ENCODE measurements around the gene CAMKV. TPM values are rescaled to one million over a fixed set of nuclear protein-coding genes. Genes with fewer than 3 reads are reported as not detected.
"Not testable (repeated sequence)": the region's sequence is repeated elsewhere in the genome, so short reads cannot be mapped to it uniquely, and the experiment has no call there.

Gene CAMKV, protein sequence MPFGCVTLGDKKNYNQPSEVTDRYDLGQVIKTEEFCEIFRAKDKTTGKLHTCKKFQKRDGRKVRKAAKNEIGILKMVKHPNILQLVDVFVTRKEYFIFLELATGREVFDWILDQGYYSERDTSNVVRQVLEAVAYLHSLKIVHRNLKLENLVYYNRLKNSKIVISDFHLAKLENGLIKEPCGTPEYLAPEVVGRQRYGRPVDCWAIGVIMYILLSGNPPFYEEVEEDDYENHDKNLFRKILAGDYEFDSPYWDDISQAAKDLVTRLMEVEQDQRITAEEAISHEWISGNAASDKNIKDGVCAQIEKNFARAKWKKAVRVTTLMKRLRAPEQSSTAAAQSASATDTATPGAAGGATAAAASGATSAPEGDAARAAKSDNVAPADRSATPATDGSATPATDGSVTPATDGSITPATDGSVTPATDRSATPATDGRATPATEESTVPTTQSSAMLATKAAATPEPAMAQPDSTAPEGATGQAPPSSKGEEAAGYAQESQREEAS
- under 0.01 and 0.04 TPM in 2 replicates for total RNA-seq

- no peak for DNase-seq (ENCODE audit: low read depth, low spot score)
These were observed at the start of gene CAMKV for GRCh38 chr3:49869525-49870126. TSS of gene CAMKV (minus strand) at chr3:49869906. CDS start at chr3:49862388, 7,518 bp downstream.

- DNase-seq (ENCODE audit: low read depth, low spot score) = not testable (repeated sequence)
These were observed 48.3 kb upstream of the CAMKV start for GRCh38 chr3:49917806-49918590.

GRCh38 chr3:49916686-49917085 is 47.0 kb upstream of the CAMKV start:
- DNase-seq (ENCODE audit: low read depth, low spot score) = no peak

- no peak for DNase-seq (ENCODE audit: low read depth, low spot score)
These were observed 45.2 kb upstream of the CAMKV start for GRCh38 chr3:49914906-49915305.

- no peak for DNase-seq (ENCODE audit: low read depth, low spot score)
These were observed 43.2 kb upstream of the CAMKV start for GRCh38 chr3:49912881-49913281.

GRCh38 chr3:49911611-49912010 is 41.9 kb upstream of the CAMKV start:
- DNase-seq (ENCODE audit: low read depth, low spot score) = no peak

GRCh38 chr3:49911124-49911420 is 41.4 kb upstream of the CAMKV start:
- DNase-seq (ENCODE audit: low read depth, low spot score) = no peak

DNA sequence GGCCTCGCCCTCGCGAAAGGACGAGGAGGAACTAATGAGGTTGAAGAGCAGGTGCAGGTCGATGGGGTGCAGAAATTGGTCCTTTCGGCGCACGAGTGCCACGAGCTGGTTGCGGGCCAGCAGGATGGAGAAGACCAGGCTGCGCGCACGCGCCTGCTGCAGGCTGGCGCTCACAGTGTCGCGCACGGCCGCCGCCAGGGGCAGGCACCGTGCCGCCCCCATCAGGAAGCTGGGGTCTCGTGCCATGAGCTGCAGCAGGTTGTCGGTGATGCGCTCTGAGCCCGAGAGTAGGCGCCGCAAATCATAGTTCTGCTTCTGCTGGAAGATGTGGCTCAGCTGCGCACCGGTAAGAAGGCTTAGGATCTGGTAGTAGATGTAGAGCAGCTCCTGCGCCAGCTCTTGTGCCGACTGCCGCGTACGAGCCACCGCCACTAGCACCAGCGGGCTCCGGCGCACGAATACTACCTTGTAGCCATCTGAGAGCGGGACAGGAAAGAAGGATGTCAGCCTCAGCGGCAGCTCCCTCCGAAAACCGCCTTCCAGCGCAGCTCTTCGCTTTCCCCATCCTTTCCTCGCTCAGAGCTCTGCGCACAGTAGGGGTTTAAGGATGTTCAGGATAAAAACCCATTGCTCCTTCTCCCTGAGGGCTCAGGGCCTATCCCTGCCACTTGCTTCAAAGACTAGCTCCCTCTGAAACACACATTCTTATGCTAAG is 40.9 kb upstream of the CAMKV start:
- DNase-seq (ENCODE audit: low read depth, low spot score) = no peak

DNA sequence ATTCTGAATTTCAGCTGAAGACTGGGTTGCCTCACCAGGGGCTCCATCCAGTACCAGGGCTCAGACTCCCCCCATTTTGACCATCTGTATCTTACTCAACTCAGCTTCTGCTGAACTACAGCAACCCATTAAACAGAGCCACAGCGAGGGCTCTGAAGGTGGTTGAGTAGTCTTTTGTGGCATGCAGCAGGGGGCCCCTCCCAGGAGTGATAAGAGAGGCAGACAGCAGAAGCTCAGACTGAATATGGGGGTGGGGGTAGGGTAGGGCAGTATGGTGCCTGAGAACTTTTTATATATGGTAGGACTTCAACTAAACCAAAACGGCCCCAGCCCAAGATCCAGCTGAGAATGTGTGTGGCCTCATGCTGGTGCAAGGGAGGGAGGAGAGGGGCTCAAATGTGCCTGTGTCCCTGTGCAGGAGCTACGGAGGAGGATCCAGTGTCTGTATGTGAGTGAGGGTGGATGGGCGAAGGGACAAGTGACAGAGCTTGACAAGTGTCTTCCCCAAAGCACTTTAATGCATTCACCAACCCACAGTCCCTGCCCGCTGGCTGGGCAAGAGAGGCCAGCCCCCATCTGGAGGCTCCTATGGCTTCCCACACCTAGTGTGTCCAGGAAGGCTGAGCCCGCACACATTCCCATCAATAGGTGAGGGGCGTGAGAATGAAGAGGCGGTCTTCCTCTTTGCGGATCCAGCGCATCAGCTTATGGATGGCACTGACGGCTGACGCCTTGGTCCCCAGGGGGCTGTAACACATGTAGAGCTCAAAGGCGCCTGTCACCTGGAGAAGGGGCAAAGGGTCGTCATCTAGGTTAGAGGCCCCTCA is 38.9 kb upstream of the CAMKV start:
- no peak for DNase-seq (ENCODE audit: low read depth, low spot score)

- DNase-seq (ENCODE audit: low read depth, low spot score) = no peak
These were observed 36.5 kb upstream of the CAMKV start for GRCh38 chr3:49906073-49906743.

GRCh38 chr3:49904448-49904847 is 34.7 kb upstream of the CAMKV start:
- not testable (repeated sequence) for DNase-seq (ENCODE audit: low read depth, low spot score)

DNA sequence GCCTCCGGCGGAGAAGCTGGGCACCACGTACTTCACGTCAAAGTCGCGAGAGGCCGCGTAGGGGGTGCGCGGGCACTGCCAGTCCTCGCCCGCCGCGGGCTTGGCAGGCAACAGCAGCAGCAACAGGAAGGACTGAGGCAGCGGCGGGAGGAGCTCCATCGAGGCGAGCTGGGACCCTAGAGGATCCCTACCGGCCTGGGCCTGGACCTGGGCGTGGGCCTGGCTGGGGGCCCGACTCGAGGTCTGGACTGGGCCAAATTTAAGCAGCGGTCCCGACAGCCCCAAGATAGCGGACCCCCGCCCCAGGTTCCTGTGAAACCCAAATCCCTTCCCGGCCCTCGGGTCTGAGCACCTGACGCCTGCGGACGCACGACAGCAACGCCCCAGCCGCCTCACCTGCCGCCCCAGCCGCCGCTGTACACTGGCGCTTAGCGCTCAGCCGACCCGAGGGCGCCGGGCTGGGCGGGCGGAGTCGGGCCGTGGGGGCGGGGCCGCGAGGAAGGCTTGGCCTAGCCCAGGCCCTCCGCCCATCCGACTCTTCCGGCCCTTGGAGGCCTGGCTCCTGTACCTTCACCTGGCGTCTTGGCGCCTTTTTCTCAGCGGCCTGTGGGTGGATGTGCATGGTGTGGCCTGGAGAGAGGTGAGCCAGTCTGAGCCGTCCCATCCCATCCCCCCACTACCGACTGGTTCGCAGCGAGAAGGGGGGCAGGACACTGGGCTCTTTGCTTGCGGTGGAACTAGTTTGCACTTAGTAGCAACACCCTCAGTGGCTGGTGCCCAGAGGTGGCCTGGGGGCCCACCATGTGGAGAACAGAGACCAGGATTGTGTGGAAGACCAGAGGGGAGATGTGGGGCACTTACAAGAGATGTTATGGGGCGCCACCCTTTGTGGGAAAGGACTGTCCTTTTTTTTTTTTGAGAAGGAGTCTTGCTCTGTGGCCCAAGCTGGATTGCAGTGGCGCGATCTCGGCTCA is 34.0 kb upstream of the CAMKV start, which contains the start of gene MST1R:
TSS of gene MST1R (minus strand) at position 423 of the 974 bp plus-strand sequence. CDS start at position 159, 264 bp downstream.
- no peak for DNase-seq (ENCODE audit: low read depth, low spot score)

- no peak for DNase-seq (ENCODE audit: low read depth, low spot score)
These were observed 33.0 kb upstream of the CAMKV start for GRCh38 chr3:49902511-49903345.

DNA sequence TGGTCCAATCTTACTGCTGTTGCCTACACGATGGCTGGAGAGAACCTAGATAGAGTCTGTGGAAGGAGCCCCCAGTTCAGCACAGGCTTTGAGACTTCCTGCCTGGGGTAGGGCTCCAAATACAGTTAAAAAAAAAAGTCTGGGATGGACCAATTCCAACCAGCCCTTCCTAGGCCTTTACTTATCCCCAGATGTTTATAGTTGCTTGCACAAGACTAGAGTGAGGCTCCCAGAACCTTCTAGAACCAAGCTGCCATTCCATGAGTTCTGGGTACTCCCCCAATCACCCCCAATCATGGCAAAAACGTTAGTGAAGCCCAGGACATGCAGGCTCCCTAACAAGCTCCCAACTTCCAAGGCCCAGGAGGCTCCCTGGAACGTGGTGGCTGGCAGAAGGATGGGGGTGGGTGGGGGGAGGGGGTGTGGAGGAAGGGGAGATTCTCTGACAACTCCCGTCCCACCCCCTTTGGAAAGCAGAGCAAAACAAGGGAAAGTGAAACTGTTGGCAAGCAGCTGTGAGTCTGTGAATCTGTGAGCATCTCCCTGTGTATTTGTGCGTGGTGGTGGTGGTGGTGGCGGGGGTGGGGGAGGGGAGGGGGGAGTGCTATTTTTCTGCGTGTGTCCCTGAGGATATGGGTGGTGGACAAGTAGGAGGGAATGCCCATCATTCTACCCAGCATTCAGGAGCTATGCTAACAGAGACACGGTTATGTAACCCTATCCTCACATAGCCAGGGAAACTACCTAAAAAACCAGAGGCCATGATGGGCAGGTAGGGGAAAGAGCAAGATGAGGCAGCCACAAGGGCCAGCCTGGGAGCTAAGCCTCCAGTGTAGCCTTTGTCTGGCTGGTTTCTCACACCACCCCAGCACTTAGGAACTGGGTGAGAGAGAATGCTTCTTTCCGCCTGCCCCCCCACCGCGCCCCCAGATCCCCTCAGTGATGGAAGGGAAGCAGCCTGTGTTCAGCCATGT is 31.9 kb upstream of the CAMKV start:
- no peak for DNase-seq (ENCODE audit: low read depth, low spot score)

- DNase-seq (ENCODE audit: low read depth, low spot score) = no peak
These were observed 30.9 kb upstream of the CAMKV start for GRCh38 chr3:49900491-49901153.

DNA sequence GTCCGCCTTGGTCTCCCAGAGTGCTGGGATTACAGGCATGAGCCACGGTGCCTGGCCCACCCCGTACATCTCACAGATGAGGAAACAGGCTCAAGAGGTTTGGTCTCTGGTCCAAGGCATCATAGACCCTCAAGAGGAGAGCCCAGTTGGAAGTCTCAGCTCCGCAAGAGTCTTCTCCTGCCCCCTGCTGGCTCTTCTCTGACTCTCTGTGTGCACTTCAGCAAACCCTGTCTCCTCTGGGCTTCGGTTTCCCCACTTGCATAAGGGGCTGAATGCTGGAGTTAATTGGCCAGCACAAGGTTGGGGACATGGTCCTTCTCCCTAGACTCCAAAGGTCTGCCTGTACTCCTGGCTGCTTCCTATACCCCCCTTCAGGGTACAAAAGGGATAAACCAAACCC is 30.1 kb upstream of the CAMKV start:
- DNase-seq (ENCODE audit: low read depth, low spot score) = no peak

Measured in pulmonary artery endothelial cell (primary cell).